ENCODE measurements around the gene THBS4. TPM values are rescaled to one million over a fixed set of nuclear protein-coding genes. Genes with fewer than 3 reads are reported as not detected.

THBS4 gene
- total and polyA plus RNA-seq, 10 of the 15 experiments (the other 5 are each of a cell fraction or from before 2014, with no cell fraction given) = 0.31 to 1.7 (median 0.75) TPM

DNA sequence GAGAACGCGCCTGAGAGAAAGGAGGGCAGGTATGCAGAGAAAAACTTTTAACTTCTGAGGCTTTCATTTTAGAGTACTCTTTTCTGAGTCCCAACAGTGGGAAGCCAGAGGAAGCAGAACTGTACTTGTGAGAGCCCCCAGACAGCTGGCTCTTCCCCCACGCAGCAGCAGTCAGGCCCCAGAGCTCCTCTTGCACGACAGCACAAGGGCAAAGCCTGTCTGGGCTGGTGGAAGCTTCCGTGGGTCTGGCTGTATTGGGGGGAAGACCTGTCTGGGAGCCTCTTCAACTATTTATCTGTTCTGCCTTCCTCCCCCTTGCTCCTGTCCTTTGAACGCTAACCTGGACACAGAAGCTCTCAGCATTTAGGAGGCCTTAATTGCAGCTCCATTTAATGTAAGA is 68.2 kb downstream of the THBS4 start (continued):
- TF ChIP-seq HDAC2 (IDR thresholded peaks at IDR 0.05) = no peak
- no peak for TF ChIP-seq RCOR1 (conservative IDR thresholded peaks at IDR 0.05; ENCODE audit: low read depth, low read length)
- no peak for TF ChIP-seq NFIC (IDR thresholded peaks at IDR 0.05; ENCODE audit: low read depth, low read length)
- TF ChIP-seq SIN3A (IDR thresholded peaks at IDR 0.05; ENCODE audit: low read depth, low read length) = no peak
- TF ChIP-seq, protein P1, sequence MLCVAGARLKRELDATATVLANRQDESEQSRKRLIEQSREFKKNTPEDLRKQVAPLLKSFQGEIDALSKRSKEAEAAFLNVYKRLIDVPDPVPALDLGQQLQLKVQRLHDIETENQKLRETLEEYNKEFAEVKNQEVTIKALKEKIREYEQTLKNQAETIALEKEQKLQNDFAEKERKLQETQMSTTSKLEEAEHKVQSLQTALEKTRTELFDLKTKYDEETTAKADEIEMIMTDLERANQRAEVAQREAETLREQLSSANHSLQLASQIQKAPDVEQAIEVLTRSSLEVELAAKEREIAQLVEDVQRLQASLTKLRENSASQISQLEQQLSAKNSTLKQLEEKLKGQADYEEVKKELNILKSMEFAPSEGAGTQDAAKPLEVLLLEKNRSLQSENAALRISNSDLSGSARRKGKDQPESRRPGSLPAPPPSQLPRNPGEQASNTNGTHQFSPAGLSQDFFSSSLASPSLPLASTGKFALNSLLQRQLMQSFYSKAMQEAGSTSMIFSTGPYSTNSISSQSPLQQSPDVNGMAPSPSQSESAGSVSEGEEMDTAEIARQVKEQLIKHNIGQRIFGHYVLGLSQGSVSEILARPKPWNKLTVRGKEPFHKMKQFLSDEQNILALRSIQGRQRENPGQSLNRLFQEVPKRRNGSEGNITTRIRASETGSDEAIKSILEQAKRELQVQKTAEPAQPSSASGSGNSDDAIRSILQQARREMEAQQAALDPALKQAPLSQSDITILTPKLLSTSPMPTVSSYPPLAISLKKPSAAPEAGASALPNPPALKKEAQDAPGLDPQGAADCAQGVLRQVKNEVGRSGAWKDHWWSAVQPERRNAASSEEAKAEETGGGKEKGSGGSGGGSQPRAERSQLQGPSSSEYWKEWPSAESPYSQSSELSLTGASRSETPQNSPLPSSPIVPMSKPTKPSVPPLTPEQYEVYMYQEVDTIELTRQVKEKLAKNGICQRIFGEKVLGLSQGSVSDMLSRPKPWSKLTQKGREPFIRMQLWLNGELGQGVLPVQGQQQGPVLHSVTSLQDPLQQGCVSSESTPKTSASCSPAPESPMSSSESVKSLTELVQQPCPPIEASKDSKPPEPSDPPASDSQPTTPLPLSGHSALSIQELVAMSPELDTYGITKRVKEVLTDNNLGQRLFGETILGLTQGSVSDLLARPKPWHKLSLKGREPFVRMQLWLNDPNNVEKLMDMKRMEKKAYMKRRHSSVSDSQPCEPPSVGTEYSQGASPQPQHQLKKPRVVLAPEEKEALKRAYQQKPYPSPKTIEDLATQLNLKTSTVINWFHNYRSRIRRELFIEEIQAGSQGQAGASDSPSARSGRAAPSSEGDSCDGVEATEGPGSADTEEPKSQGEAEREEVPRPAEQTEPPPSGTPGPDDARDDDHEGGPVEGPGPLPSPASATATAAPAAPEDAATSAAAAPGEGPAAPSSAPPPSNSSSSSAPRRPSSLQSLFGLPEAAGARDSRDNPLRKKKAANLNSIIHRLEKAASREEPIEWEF (IDR thresholded peaks at IDR 0.05; ENCODE audit: insufficient replicate concordance, low read depth, low read length) = no peak
- no peak for TF ChIP-seq GATAD2B (conservative IDR thresholded peaks at IDR 0.05; ENCODE audit: low read depth)
- TF ChIP-seq SP1 (IDR thresholded peaks at IDR 0.05; ENCODE audit: low read depth, low read length) = no peak
- no peak for TF ChIP-seq SREBF1 (IDR thresholded peaks at IDR 0.05; ENCODE audit: low read length)
- no peak for TF ChIP-seq ASH2L (IDR thresholded peaks at IDR 0.05; ENCODE audit: borderline replicate concordance, low read depth)

Measured in GM12878 (cell line).